ENCODE data around the gene GPATCH4.
A peak's percentile ranks its signal among the peaks of the same experiment; 100 is the strongest.
"Not testable (repeated sequence)": the region's sequence is repeated elsewhere in the genome, so short reads cannot be mapped to it uniquely, and the experiment has no call there.

The GPATCH4 gene

DNA sequence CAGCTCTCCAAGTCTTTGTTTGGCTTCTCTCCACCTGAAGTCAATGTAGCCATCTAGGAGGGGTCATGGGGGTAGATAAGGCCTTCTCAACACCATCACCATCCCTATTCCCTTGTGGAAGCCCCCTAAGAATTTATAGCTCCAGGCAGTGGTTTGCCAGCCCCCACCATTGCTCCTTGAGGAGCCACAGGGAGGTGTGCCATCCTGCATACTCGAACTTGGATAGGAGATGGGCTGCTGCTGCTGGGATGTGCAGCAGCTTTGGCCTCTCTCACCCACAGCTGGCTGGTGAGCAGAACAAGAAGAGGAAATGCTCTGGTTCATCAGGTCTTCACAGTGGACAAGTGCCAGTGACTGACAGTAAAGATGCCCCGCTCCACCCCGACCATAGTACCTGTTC, 4.9 kb downstream of the GPATCH4 start:
- no peak for DNase-seq (ENCODE audit: low read depth)

DNA sequence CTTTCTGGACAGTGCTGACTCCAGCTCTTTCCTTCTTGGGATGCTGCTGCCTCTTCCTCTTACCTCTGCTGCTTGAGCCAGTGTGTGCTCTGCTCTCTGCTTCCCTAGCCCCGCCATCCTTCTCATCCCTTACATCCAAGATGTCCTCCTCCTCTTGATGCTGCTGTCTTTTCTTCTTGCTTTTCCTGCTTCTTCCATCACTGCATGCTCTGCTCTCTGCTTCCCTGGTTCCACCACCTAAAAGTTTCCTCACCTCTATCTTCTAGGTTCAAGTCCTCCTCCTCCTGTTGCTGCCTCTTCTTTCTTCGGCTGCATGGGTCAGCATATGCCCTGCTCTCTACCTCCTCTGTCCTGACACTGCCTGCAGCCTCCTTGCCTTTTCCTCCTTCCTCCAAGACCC, 6.3 kb downstream of the GPATCH4 start:
- DNase-seq (ENCODE audit: low read depth) = no peak

DNA sequence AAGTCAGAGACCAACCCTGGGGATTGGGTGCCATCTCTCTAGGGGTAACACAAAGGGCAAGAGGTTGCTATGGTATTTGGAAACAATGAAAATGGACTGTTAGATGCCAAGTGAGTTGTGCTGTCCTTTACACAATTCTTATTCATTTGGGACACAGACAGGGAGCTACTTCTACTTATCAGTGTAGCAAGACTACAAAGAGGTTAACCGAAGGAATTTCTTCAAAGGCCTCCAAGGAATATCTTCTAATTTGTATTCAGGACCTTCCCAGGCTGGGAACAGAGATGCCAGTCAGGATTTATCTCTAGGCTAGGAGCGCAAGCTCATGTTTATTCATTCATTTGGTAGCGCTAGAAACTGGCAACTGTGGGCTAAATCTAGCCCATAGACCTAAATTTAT, 7.1 kb downstream of the GPATCH4 start:
- DNase-seq (ENCODE audit: low read depth) = no peak

DNA sequence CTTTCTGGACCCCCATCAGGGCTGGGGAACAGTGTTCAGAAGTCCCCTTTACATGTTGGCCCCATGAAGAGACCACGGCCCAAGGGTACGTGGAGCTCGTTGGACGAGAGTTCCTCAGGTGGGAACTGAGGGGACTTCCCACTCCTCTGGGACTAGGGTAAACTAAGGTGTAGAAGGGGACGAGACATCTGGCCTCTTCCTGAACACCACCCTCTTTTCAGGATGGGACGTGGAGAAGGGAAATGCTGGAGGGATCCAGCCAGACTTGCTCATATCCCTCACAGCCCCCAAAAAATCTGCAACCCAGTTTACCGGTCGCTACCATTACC, 7.7 kb downstream of the GPATCH4 start:
- DNase-seq (ENCODE audit: low read depth) = no peak

DNA sequence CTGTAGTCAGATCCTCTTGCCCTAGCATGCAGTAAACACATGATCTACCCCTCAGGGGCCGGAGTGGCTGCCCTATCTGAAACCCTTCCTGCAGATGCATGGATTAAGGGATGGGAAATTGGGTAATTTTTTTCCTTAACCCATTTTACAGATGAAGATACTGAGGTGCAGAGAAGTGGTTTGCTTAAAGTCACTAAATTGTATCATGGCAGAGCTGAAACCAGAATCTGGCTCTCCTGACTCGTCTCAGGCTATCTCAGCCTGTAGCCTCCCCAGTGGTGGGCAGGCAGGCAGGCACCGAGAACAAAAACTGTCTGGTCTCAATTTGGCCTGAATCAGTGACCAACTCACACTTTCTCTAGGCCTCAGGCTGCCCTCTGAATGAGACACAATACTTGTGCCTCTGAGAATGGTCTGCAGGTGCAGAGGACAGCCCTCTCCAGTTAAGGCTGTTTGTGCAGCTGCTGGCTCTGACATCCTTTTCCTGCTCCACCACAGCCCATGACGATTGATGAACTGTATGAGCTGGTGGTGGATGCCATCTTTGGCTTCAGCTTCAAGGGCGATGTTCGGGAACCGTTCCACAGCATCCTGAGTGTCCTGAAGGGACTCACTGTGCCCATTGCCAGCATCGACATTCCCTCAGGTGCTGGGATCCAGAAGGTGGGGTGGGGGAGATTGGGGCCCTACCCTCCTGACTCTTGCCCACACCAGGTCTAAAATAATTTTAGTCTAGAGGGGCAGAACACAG, 8.2 kb downstream of the GPATCH4 start:
- DNase-seq (ENCODE audit: low read depth) = no peak

DNA sequence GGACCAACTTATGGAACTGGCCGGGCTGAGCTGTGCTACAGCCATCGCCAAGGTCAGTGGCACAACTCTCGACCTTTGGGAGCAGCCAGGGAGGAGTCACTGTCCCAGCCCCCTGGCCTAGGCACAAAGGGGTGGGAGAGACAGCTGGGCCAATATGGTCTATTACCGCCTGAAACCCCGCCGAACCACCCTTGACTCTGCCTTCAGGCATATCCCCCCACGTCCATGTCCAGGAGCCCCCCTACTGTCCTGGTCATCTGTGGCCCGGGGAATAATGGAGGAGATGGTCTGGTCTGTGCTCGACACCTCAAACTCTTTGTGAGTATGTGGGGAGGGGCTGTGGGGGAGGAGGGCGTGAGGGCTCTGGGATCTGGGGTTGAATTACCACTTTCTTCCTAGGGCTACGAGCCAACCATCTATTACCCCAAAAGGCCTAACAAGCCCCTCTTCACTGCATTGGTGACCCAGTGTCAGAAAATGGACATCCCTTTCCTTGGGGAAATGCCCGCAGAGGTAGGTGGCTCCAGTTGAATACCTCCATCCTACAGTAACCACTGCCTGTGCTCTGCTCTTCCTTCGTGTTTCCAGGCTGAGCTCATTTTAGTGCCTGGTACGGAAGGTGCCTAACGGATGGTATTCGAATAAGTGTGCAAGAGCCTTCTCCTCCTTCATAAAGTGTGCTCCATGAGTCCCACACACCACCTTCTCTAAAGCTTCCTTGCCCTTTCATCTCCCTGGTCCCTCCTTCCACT, 8.9 kb downstream of the GPATCH4 start:
- DNase-seq (ENCODE audit: low read depth) = no peak

DNA sequence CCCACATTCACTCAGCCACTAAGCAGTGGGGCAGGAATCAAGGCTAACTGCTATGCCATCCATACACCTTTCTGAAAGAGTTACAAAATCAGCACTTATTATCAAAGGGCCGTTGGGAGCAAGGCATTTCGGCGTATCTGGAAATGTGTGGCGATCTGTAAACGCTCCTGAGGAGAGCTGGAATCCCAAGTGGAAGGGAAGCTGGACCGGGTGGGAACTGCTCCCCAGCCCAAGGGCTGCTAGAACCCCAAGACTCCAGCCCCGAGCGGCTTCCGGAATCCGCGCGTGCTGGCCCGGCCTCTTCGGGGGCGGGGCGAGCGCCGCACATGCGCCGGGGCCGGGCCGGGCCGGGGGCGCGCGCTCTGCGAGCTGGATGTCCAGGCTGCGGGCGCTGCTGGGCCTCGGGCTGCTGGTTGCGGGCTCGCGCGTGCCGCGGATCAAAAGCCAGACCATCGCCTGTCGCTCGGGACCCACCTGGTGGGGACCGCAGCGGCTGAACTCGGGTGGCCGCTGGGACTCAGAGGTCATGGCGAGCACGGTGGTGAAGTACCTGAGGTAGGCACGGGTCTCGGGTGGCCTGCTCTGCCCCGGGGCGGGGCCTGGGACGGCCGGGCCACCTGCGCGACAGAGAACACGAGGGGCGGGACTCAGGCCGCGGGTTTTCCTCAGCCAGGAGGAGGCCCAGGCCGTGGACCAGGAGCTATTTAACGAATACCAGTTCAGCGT, 9.7 kb downstream of the GPATCH4 start, which contains the start of gene NAXE:
Gene NAXE, plus strand, starts transcription at position 345 of the 726 bp plus-strand sequence. Its CDS starts 29 bp downstream, at position 374.
- no peak for DNase-seq (ENCODE audit: low read depth)

DNA sequence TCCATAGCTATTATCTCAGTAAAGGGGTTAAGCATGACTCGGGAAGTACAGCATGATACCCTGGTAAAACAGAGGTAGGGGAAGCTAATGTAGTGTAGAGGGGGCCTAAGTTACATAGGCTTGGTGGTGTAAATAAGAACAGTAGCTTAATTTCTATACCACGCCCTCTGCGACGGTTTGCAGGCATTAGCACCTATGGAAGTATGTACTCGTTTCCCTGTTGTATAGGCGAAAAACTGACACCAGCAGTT, 10.2 kb downstream of the GPATCH4 start:
- DNase-seq (ENCODE audit: low read depth) = no peak

DNA sequence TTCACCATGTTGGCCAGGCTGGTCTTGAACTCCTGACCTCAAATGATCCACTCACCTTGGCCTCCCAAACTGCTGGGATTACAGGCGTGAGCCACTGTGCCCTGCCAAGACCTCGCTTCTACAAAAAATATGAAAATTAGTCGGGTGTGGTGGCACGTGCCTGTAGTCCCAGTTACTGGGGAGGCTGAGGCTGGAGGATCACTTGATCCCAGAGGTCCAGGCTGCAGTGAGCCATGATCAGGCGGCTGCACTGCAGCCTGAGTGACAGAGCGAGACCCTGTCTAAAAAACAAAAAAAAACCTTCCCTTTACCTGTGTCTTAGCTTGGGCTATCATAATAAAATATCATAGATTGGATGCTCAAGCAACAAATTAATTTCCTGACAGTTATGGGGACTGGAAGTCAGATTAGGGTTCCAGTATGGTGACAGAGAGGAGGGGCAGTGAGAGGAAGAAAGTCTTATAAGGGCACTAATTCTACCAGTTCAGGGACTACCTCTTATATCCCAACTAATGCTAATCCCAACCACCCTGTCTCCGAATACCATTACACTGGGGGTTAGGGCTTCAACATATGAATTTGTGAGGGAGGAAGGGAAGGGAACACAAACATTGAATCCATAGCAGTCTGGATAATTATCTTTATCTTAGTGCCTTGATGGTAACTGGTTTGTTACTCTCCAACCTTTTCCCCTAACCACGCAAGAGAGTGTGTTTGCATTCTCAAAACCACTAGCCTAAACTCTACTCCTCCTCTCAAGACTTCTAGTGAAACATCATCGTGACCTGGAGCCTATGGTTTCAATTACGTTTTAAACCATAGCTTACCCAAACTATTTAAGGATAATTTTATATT, 10.7 kb downstream of the GPATCH4 start:
- no peak for DNase-seq (ENCODE audit: low read depth)

DNA sequence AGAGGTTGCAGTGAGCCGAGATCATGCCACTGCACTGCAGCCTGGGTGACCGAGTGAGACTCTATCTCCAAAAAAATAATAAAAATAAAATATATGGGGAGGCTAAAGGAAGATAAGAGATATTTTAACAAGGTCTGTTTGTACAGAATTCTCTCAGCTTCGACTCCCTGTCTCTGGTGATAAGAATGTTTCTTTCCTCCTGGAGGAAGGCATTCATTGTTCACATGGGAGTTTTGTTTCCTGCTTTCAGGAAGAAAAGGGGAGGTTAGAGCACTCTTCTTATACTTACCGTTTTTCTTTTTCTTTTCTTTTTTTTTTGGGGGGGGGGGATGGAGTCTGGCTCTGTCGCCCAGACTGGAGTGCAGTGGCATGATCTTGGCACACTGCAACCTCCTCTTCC, 11.7 kb downstream of the GPATCH4 start:
- no peak for DNase-seq (ENCODE audit: low read depth)

DNA sequence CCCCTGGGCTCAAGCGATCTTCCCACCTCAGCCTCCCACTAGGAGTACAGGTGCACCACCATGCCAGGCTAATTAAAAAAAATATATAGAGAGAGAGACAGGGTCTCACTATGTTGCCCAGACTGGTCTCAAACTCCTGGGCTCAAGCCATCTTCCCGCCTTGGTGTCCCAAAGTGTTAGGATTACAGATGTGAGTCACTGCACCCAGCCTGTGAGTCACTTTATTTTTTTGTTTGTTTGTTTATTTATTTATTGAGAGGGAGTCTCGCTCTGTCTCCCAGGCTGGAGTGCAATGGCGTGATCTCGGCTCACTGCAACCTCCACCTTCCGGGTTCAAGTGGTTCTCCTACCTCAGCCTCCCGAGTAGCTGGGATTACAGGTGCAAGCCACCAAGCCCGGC, 13.4 kb downstream of the GPATCH4 start:
- not testable (repeated sequence) for DNase-seq (ENCODE audit: low read depth)

DNA sequence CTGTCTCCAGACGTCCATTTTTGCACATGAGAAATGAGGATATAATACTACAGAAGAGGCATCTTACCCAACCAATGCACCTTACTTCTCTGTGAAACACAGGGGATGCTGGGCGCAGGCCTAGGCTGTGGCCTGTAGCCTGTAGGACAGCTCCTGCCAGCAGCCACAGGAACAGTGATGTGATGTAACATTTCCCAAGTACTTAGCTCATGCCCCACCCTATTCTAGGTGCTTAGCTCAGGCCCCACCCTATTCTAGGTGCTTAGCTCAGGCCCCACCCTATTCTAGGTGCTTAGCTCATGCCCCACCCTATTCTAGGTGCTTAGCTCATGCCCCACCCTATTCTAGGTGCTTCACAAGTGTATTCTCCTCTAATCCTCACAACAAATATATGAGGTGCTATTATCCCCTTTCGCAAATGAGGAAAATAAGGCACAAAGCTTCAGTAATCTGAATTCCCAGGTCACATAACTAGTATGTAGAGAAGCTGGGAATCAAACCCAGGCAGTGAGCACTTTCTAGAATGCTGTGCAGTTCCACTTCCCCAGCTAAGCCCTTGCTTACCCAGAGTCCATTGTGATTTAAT, 14.3 kb downstream of the GPATCH4 start:
- DNase-seq (ENCODE audit: low read depth) = no peak

DNA sequence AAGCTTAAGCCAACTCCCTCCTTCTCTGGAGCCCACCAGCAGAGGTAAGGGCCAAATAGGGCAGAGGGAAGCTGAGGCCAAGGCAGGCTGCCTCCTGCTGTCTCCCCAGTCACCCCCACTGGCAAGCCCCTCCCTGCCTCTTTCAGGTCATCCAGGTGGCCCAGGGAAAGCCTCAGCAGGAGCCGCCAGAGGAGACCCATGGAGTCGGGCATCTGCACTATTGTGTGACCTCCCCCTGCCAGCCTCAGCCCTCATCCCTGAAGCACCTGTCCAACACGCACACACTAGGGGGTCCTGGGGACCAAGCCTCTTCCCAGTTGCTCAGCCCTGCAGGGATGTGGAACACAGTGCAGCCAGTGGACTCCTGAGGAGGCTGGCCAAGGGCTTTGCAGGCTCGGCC, 15.0 kb downstream of the GPATCH4 start:
- DNase-seq (ENCODE audit: low read depth) = no peak

DNA sequence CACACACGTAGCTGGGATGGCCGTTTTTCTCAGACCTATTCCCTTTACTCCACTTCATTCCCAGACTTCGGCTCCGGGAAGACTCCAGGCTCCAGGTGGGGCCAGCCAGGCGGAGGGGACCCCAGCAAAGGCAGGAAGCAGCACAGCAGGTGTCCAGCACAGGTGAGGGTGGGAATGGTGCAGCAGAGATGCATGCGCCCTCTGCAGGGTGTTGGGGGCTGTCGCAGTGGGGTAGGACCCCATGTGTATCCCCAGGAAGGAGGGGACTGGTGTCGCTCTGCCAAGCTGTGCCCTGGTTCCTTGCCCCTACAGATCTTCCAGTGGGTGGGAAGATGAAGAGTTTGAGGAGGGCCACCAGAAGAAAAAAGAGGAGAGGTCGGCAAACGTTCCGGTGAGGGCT, 16.5 kb downstream of the GPATCH4 start:
- DNase-seq (ENCODE audit: low read depth) = no peak

DNA sequence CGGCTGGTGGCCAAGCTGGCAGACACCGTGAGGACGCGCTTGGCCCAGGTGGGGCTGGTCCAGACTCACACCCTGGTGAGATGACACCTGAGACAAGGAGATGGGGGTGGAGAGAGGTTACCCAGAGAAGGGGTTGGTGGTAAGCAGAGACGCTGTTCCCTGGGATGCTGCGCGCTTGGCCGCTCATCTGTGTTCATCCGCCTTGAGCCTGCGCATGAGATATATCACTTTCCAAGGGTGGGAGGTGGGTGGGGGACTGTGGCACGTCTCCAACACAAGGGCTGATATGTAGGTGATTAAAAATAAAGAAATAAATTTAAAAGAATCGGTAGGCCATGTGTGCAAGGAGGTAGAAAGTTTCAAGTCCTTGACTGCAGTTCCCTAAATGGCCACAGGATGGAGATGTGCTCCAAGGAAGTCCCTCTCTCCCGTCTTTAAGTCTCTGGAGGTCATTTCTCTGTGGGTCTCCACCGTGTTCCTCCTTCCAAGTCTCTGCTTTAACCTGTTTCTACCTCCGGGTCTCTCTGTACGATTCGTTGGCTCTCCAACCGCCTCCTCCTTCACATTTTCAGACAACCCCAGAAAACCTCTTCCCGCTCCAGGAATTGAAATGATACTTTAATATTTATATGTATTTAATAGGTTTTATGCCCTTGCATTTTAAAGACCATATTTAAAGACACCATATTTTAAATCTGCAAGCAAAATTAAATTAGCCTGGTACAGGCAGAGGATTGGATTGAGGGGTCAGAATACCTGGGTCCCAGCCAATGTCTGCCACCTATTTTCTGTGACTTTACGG, 17.3 kb downstream of the GPATCH4 start:
- DNase-seq (ENCODE audit: low read depth) = peak; percentile 79

DNA sequence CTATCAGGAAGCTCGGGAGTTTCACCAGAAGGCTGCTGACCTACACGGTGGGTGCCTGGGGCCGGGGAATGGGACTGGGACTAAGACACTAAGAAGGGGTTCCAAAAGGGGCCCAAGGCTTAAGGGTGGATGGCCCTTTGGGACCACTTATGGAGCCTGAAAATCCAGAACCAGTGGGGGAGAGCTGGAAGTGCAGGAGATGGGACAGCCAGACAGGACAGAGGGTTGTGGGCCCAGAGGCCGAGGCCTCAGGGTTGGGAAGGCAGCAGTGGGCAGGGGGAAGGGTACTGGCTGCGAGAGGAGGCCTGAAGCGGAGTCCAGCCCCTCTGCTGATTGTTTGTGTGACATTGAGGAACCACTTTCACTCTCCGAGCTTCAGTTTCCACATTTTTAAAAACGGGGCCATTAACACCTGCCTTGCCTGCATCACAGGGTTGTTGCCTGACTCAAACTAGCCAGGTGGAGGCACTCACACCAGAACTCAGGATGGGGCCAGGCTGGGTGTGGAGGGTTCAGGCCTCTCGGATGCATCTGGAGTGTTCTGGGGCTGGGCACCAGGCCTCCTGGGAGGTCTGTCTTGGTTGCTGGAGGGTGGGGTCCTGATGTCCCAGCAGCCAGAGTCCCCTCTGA, 18.8 kb downstream of the GPATCH4 start:
- DNase-seq (ENCODE audit: low read depth) = no peak

DNA sequence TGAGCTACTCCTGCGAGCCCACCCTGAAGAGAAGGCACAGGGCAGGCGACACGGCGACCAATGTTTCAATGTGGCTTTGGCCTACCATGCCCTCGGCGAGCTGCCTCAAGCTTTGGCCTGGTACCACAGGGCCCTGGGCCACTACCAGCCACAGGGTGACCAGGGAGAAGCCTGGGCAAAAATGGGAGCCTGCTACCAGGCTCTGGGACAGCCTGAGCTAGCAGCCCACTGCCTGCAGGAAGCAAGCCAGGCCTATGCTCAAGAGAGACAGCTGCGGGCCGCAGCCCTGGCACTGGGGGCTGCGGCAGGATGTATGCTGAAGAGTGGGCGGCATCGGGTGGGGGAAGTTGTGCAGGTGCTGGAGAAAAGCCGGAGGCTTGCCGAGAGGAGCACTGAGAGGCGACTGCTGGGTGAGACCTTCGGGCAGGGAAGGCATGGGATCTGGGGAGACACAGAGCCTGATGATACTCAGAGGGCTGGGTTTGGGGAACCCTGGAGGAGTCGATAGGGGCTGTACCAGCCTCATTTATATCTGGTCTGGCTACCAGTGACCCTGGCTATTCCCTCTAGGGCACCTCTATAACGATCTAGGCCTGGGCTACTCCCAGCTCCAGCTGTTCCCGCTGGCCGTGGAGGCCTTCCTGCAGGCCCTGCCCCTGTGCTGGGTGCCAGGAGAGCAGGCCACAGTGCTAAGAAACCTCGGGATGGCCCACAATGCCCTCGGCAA, 19.5 kb downstream of the GPATCH4 start:
- no peak for DNase-seq (ENCODE audit: low read depth)

DNA sequence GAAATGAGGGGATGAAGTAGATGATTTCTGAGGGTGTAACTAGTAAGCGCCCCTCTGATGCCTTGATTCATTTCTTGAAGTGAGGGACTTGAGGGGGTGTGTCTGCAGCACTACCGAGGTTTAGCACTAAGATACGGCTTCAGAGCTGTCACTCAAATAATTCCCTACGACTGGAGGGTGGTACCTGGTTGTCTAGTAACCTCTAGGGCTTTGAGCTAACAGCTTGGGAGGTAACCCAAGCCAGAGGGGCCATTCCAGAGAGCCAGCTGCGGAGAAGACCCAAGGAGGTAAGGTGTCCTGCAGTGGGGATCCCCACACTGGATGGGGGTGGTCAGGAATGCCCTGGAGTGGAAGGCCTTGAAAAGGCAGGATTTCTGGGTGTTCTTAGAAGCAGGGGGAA, 21.8 kb downstream of the GPATCH4 start, which contains the start of gene TTC24:
Gene TTC24, plus strand, starts transcription at position 252 of the 400 bp plus-strand sequence. CDS start 1,642 bp downstream, outside the sequence.
- no peak for DNase-seq (ENCODE audit: low read depth)

DNA sequence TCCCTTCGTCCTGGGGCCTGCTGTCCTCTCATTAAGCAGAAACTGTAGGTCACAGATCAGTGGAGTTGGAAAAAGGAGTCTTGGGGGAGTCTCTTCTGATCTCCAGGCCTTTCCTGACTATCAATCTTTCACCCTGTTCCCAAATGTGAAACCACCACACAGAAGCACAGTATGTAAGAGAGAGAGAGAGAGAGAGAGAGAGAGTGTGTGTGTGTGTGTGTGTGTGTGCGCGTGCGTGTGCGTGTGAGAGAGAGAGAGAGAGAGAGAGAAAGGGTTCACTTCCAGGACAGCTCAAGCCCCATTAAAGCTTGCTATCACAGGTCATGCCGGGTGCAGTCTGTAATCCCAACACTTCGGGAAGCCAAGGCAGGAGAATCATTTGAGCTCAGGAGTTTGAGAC, 23.2 kb downstream of the GPATCH4 start:
- DNase-seq (ENCODE audit: low read depth) = no peak

DNA sequence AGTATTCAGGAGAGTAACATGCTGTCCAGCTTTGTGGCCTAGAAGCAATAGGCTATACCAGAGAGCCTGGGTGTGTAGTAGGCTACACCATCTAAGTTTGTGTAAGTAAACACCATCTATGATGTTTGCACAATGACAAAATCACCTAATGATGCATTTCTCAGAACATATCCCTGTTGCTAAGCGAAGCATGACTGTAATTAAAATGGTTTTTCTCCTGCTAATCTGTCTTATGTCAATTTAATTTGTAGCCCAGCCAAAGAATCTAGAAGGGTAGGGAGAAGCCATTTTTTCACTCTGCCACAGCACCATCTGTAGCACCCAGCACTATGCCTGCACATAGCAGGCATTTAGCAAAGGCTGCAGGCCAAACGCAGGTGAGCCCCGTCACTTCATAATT, 23.7 kb downstream of the GPATCH4 start:
- DNase-seq (ENCODE audit: low read depth) = no peak

Measured in fibroblast of the conjunctiva (primary cell).